DND-41 (cell line): Measurements from ENCODE around the gene NSUN2.

Source experiments
- ATAC-seq: fragments of 200-7000 bp; cut with Tn5 transposase; 3 replicates; pipeline ENCODE4 v1.9.1; 2021; ENCODE audit warnings: low read depth; ENCODE audit not compliant: insufficient read depth
- DNase-seq: peaks from one replicate; pipeline ENCODE4 v3.0.0-alpha.2; 2020
- H2AFZ ChIP-seq: 2 replicates; pipeline ENCODE4 v1.6.0; 2012; ENCODE audit warnings: low read depth, low read length
- H3K27ac ChIP-seq: 2 replicates; pipeline ENCODE4 v1.5.1; 2012; ENCODE audit warnings: low read length, inconsistent platforms
- H3K27me3 ChIP-seq: fragments of 200-600 bp; sonication (generic); 2 replicates; pipeline ENCODE4 v1.6.0; 2012; ENCODE audit warnings: low read length, mild to moderate bottlenecking, inconsistent platforms; ENCODE audit not compliant: insufficient read depth, poor library complexity
- H3K36me3 ChIP-seq: 2 replicates; pipeline ENCODE4 v1.5.1; 2012; ENCODE audit warnings: low read length, inconsistent platforms; ENCODE audit not compliant: insufficient read depth
- H3K4me1 ChIP-seq: 2 replicates; pipeline ENCODE4 v1.5.1; 2012; ENCODE audit warnings: mild to moderate bottlenecking, low read length; ENCODE audit not compliant: insufficient read depth
- H3K4me2 ChIP-seq: 2 replicates; pipeline ENCODE4 v1.6.0; 2012; ENCODE audit warnings: mild to moderate bottlenecking, moderate library complexity, low read length, inconsistent platforms; ENCODE audit not compliant: insufficient read depth
- H3K4me3 ChIP-seq, 2 experiments: fragments of 200-600 bp in 1 of 2; shearing (Covaris generic) in 1 of 2; 2 replicates each; pipeline ENCODE4 v1.5.1; 2012 to 2016; ENCODE audit warnings: inconsistent platforms in 2 of 2, low read length in 2 of 2, mild to moderate bottlenecking in 2 of 2, low read depth in 1 of 2, moderate library complexity in 1 of 2
- H3K79me2 ChIP-seq: 2 replicates; pipeline ENCODE4 v1.6.0; 2012; ENCODE audit warnings: low read length, inconsistent platforms; ENCODE audit not compliant: insufficient read depth
- H3K9ac ChIP-seq: 2 replicates; pipeline ENCODE4 v1.6.0; 2012; ENCODE audit warnings: low read depth, mild to moderate bottlenecking, inconsistent platforms, low read length, moderate library complexity
- H3K9me3 ChIP-seq: 2 replicates; pipeline ENCODE4 v1.5.1; 2012; ENCODE audit warnings: low read length, moderate library complexity, mild to moderate bottlenecking, inconsistent platforms; ENCODE audit not compliant: insufficient read depth, severe bottlenecking
- H4K20me1 ChIP-seq: 2 replicates; pipeline ENCODE4 v1.6.0; 2012; ENCODE audit warnings: low read length; ENCODE audit not compliant: insufficient read depth
- CTCF ChIP-seq: IDR thresholded peaks from 2 replicates; pipeline ENCODE4 v1.5.1; 2012; ENCODE audit warnings: borderline replicate concordance, low read length, moderate library complexity, mild to moderate bottlenecking; ENCODE audit not compliant: poor library complexity, severe bottlenecking; ENCODE audit errors: extremely low read depth
- EZH2 ChIP-seq: IDR thresholded peaks from 3 replicates; pipeline ENCODE4 v1.6.1; 2012; ENCODE audit warnings: borderline replicate concordance, low read depth, mild to moderate bottlenecking, moderate library complexity, low read length, inconsistent platforms; ENCODE audit not compliant: severe bottlenecking

The NSUN2 gene

GRCh38 chr5:6615034-6615815, 17.6 kb downstream of the NSUN2 start:
- peaks cover 97% of the 10 kb centered on the region for H3K36me3 ChIP-seq
- H3K27me3 ChIP-seq, result no peaks in the 10 kb centered on the region
- no peaks in the 10 kb centered on the region for H3K9me3 ChIP-seq
- ATAC-seq (no peak), DNase-seq (no peak)
- H3K9ac ChIP-seq, result no peak overlapping the region
- no peak overlapping the region for H2AFZ ChIP-seq
- peaks cover 81% of the 10 kb centered on the region for H3K79me2 ChIP-seq
- H4K20me1 ChIP-seq, result peaks cover 60% of the 10 kb centered on the region
- no peak overlapping the region for H3K4me2 ChIP-seq
- H3K4me1 ChIP-seq, result no peaks in the 10 kb centered on the region
- no peak for TF ChIP-seq EZH2
- TF ChIP-seq CTCF, result no peak
- H3K4me3 ChIP-seq, result no peak overlapping the region
- no peak overlapping the region for H3K27ac ChIP-seq

- H3K36me3 ChIP-seq, result peaks cover 97% of the 10 kb centered on the region
- H4K20me1 ChIP-seq, result peaks cover 65% of the 10 kb centered on the region
- H3K4me2 ChIP-seq, result no peak overlapping the region
- no peak overlapping the region for H3K4me3 ChIP-seq
- H3K79me2 ChIP-seq, result peaks cover 58% of the 10 kb centered on the region
- H3K27me3 ChIP-seq, result no peaks in the 10 kb centered on the region
- H2AFZ ChIP-seq, result no peak overlapping the region
- DNase-seq (no peak), ATAC-seq (no peak)
- no peaks in the 10 kb centered on the region for H3K4me1 ChIP-seq
- H3K27ac ChIP-seq, result no peak overlapping the region
- no peak overlapping the region for H3K9ac ChIP-seq
- no peaks in the 10 kb centered on the region for H3K9me3 ChIP-seq
- TF ChIP-seq CTCF (no peak), EZH2 (no peak)
Observed at GRCh38 chr5:6611334-6612256, 21.2 kb downstream of the NSUN2 start.

- Histone ChIP-seq H3K79me2 (peaks cover 24% of the 10 kb centered on the region; the same call in 1 of the 2 replicates), H3K4me2 (no peak overlapping the region)
Observed at GRCh38 chr5:6608016-6608415, 24.8 kb downstream of the NSUN2 start.

More at GRCh38 chr5:6608016-6608415, 24.8 kb downstream of the NSUN2 start:
- peaks cover 96% of the 10 kb centered on the region for H3K36me3 ChIP-seq
- H4K20me1 ChIP-seq, result peaks cover 37% of the 10 kb centered on the region
- no peaks in the 10 kb centered on the region for H3K9me3 ChIP-seq
- ATAC-seq, result no peak
- no peak for DNase-seq
- H3K27me3 ChIP-seq, result no peaks in the 10 kb centered on the region
- TF ChIP-seq CTCF (no peak), EZH2 (no peak)
- H3K9ac ChIP-seq, result no peak overlapping the region
- no peak overlapping the region for H3K4me3 ChIP-seq
- H3K4me1 ChIP-seq, result no peaks in the 10 kb centered on the region
- no peak overlapping the region for H3K27ac ChIP-seq
- H2AFZ ChIP-seq, result no peak overlapping the region
